SHP77 treated with DMSO at 0.1 percent for 48 hours (cell line): ENCODE results near the gene TRPM7.
"Not testable (repeated sequence)": the region's sequence is repeated elsewhere in the genome, so short reads cannot be mapped to it uniquely, and the experiment has no call there.

Source experiments
- DNase-seq: peaks from one replicate; lab custom pipeline; 2025; lab: John Stamatoyannopoulos, UW

TRPM7 gene, protein sequence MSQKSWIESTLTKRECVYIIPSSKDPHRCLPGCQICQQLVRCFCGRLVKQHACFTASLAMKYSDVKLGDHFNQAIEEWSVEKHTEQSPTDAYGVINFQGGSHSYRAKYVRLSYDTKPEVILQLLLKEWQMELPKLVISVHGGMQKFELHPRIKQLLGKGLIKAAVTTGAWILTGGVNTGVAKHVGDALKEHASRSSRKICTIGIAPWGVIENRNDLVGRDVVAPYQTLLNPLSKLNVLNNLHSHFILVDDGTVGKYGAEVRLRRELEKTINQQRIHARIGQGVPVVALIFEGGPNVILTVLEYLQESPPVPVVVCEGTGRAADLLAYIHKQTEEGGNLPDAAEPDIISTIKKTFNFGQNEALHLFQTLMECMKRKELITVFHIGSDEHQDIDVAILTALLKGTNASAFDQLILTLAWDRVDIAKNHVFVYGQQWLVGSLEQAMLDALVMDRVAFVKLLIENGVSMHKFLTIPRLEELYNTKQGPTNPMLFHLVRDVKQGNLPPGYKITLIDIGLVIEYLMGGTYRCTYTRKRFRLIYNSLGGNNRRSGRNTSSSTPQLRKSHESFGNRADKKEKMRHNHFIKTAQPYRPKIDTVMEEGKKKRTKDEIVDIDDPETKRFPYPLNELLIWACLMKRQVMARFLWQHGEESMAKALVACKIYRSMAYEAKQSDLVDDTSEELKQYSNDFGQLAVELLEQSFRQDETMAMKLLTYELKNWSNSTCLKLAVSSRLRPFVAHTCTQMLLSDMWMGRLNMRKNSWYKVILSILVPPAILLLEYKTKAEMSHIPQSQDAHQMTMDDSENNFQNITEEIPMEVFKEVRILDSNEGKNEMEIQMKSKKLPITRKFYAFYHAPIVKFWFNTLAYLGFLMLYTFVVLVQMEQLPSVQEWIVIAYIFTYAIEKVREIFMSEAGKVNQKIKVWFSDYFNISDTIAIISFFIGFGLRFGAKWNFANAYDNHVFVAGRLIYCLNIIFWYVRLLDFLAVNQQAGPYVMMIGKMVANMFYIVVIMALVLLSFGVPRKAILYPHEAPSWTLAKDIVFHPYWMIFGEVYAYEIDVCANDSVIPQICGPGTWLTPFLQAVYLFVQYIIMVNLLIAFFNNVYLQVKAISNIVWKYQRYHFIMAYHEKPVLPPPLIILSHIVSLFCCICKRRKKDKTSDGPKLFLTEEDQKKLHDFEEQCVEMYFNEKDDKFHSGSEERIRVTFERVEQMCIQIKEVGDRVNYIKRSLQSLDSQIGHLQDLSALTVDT (N-terminal part only)

DNA sequence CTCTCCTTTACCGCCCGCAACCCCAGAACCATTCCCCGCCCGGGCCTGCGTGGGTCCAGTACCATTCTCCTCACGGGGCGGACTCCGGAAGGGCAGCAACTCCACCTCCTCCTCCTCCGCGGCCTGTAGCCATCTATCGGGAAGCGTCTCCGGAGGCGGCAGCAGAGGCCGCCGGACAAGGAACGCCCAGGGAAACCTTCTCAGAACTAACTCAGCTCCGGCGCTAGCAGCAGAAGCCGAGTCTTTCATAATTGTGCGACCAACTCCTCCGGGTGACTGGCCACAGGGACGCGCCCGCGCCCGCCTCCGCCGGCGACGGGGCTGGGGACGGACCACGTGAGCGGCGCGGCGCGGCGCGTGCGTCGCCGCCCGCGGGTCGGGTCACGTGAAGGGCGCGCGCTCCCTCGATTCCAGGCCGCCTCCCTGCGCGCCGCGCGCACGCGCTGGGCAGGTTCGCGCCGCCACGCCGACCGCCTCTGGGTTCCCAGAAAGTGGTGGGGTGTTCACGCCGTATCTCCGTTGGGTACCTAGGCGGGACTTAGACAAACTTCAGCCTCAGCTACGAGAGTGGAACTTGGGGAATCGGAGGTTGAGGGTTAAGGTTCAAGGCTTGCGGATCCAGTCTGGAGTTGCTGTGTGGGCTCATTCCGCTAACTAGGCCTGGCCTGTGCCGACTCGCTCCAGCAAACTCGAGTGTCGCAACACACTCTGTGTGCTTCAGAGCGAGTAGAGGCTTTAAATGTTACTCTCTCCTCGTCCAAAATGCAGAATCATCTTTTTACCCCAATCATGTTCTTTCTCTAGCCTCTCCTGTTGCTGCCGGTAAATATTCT is at the start of gene TRPM7:
TSS of gene TRPM7 (minus strand) at position 329 of the 833 bp plus-strand sequence. CDS start at position 65, 264 bp downstream.
- peak; percentile 56 for DNase-seq

DNA sequence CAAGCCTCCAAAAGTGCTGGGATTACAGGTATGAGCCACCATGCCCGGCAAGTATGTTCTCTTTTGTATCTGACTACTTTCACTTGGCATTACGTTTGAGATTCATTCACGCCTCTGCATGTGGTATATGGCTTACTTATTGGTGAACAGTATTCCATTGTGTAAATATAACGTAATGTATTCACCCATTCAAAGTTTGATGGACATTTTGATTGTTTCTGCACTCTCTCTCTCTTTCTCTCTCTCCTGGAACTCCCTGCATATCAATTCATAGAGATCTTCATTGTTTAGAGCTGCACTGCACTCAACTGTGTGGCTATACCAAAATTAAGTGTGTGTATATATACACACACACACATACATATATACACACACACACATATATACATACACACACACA is 48.6 kb upstream of the TRPM7 start:
- DNase-seq, result no peak

DNA sequence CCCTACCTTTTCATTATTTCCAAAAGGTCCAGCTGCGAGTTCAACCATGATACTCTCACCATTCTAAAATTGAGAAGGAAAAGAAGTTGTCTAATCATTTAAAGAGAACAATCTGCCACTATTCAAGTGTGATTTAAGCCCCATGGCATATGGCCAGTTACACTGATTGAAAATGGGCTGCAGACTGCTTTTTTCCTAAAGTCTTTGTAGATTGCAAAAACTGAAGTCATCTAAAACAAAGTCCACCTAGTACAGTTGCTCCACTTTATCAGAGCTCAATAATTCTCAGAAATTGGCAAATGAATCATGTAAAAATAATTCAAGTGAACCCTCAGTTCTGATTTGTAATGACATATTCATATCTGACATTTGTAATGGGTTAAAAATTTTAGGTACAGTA is 39.7 kb upstream of the TRPM7 start:
- no peak for DNase-seq

DNA sequence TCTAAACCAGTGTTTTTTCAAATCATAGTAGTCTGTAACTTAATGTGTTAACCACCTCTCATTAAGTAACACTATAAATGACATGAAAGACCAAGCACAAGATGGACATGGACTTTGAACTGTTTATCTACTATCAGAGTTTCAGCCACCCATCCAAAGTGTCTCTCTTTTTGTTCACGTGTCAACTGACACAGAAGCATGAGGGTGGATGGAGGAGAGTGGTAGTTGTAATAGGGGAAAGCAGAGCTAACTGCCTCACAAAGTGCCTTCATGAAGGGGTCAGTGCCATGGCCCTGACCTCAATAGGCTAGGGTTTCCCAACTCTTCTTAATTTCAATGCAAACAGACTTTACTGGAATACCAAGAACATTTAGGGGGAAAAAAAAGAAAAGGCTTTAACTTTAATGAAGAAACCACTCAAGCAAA is 32.1 kb upstream of the TRPM7 start:
- DNase-seq, result no peak

DNA sequence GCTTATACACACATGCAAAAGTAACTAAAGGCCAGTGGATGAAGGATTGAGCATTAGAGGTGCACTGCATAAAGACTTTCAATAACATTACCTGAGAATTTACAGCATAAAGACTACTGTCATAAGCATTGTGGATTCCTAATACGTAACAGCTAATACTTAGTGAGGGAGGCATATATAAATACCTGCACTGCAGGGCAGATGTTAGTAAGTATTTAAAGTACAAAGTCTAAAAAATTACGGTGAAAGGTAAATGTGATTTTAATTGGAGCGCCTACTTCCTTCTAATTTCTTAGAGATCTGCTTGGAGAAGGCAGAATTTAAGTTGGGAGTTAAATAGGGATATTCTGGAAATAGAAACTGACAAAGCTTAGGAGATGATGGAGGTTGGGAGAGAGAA is 25.4 kb upstream of the TRPM7 start:
- DNase-seq, result no peak

DNA sequence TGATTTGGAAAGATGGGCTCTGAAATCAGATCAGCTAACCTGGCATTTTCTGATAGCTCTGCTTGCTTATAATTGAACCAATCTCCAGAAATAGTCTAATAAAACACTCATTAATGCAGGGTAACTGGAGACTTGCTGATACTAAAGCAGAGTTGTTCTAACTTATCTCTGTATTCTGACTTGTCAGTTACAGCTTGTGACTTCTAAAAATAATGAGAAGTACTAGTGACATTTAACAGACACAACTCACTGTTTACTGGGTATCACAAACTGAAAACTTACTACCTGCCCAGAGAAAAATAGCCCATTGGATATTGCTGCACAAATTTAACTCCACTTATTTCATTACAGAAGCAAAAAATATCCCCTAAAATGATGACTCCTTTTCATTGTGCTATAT is 24.0 kb upstream of the TRPM7 start:
- DNase-seq, result no peak

DNA sequence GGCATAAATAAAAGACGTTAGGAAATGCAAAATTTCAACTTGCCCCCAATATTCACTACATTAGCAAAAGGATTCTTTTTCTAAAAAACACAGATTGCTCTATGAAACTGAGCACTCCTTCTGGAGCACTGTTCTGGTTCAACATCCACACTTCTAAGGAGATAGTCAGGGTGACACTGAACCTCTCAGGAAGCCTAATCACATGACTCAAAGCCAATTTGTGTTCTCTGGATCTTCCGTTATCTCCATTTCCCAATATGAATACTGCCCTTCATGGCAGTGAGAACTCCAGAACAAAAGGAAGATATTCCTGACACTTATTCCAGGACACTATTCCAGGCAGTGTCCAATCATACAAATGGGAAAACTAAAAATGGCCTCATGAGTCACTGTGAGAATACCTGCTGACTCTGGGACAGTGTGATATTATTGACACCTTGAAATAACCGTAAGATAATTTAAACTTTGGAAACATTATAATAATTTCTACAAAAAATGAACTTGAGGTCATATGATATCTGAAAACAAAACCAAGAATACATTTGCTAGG is 21.4 kb upstream of the TRPM7 start:
- DNase-seq, result no peak

DNA sequence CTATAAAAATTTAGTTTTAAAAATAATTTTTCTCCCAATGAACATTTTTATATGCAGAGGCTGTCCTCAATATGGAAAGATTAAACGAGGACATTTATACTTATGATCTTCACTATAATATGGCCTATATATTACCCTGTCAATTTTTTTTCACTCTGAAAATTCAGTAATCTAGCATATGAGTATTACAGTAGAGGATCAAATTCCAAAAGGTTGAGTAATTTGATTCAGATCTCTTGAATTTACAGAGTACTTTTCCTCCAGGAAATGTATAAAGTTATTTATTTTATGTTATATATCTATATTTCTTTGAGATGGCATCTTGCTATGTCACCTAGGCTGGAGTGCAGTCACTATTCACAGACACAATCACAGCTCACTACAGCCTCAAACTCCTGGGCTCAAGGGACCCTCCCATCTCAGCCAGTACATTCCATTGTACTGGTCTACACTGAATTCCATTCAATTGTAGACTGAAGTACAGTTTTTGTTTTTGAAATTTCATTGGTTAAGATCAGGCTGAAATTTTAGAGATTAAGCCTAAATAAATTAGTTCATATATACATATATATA is 16.3 kb upstream of the TRPM7 start:
- no peak for DNase-seq

DNA sequence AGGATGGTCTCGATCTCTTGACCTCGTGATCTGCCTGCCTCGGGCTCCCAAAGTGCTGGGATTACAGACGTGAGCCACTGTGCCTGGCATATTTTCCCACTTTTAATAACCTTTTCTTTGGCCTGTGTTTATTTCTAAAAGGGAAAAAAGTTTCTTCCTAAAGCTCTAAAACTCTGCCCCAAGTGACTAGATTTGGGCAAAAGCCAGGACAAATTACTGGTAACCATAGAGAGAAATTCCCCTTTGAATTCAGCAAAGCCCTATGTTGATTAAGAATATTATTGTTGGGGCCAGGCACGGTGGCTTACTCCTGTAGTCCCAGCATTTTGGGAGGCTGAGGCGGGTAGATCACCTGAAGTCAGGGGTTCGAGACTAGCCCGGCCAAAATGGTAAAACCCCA is 11.5 kb upstream of the TRPM7 start:
- DNase-seq, result no peak

DNA sequence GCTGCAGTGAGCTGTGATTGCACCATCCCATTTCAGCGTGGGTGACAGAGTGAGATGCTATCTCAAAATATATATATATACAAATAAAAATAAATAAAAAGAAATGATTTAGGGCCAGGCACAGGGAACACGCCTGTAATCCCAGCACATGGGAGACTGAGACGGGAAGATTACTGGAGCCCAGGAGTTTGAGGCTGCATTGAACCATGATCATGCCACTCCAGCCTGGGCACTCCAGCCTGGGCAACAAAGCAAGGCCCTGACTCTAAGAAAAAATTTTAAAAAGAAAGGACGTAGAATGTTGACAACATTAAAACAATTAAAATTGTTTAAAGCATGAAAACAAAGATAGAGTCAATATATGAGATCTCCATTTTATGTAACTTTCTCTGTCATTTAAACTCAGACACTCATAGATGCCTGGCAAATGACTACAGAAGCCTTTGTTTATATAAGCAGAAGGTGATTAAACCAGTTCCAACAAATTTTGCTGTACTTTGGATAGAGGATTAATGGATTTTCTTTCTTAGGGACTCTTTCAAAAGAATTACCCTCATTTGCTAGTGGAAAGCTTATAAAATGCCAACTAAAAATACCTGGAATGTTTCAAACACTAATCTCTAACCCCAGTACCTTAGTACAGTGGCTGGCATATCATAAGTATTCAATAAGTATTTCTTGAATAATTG is 10.7 kb upstream of the TRPM7 start:
- no peak for DNase-seq

DNA sequence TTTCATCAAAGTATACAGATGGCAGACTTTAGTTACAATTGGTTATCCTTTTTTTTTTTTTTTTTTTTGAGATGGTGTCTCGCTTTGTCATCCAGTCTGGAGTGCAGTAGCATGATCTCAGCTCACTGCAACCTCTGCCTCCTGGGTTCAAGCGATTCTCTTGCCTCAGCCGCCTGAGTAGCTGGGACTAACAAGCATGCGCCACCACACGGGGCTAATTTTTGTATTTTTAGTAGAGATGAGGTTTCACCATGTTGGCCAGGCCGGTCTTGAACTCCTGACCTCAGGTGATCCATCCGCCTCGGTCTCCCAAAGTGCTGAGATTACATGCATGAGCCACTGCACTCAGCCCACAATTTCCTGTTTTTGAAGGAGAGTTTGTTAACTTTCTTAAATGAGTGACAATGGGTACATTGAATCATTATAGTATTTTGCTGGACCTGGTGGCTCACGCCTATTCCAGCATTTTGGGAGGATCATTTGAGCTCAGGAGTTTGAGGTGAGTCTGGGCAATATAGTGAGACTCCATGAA is 8.1 kb upstream of the TRPM7 start:
- DNase-seq, result not testable (repeated sequence)

DNA sequence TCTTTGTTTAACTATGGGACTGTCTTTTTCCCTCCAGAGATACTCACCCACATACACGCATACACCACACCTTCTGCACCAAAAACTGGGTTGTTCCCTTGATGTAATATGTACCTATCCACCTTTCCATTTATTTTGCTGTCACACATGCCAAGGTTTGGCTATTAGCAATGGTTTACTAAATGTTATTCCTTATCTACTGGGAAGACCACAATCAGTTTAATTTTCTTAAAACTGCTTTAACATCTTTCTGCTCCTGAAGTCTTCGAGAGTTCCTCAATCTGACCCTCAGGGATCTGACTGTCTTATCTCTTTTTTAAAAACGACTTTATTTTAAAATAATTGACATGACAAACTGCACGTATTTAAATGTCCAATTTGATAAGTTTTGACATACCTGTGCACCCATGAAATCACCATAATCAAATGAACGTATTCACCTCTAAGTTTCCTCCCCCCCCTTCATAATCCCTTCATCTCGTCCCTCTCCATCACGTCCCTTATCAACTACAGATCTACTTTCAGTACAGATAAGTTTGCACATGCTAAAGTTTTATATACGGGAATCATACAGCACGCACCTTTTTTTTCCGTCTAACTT is 805 bp upstream of the TRPM7 start:
- DNase-seq, result no peak

DNA sequence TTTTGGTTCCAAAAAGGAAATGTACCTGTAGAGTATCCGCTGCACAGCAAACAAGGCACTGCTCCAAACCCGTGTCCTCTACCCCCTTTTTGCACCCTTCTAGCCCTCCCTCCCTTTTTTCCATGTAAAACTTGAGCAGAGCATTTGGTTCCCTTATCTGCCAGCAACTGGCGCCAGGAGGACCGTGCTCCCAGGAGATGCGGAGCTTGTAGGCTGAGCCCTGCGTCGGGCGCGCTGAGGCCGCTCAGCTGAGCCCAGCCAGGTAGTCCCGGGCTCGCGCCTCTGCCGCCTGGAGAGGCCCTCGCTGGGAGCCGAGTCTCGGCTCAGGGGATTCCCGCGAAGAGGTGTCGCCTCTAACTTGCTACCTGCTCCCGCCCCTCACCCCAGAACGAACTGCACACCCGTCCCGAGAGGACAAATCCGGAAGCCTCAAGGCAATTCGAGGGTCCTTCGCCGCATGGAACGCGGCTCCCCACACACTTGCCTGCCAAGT is 575 bp downstream of the TRPM7 start:
- peak; percentile 14 for DNase-seq

DNA sequence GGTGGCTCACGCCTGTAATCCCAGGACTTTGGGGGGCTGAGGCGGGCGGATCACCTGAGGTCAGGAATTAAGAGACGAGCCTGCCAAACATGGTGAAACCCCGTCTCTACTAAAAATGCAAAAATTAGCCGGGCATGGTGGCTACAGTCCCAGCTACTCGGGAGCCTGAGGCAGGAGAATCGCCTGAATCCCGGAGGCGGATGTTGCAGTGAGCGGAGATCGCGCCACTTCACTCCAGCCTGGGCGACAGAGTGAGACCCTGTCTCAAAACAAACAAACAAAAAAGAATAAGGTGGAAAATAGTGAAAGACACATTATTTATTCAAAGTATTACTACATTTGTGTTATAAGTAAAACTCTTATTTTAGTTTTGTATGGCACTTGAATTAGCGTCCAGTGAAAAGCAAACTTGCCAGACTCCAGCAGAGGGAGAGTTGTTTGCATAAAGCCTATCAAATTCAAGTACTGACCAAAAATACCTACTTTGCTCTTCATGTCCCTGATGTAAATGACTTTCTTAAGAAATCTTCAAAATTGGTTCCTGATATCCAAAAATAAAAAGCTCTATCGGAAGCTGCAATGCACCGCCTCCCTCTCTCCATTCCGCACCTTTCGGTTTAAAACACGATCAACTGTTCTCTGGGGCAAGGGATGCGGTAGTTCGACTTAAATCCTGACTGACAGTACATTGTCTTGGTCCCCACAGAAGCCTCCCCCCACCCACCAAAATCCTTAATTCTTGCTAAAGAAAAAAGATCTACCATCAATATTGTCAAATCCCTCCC is 1.2 kb downstream of the TRPM7 start:
- DNase-seq, result no peak

DNA sequence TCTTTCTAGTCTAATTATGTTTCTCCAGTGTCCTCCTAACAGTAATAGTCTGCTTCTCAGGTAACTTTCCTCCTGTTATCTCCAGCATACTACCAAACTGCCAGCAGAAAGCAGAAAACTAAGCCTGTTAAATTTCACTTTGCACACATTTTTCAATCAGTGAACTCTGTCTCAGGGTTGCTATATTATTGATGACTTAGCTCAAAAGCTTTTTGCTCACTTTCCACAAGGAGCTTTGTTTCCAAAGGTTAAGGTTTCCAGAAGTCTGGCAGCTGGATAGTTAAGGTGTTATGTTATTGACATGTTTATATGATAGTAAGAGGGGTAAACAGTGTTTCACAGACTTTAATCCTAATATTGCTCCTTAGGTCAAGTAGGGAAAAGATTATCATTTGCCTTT is 5.1 kb downstream of the TRPM7 start:
- DNase-seq, result no peak

DNA sequence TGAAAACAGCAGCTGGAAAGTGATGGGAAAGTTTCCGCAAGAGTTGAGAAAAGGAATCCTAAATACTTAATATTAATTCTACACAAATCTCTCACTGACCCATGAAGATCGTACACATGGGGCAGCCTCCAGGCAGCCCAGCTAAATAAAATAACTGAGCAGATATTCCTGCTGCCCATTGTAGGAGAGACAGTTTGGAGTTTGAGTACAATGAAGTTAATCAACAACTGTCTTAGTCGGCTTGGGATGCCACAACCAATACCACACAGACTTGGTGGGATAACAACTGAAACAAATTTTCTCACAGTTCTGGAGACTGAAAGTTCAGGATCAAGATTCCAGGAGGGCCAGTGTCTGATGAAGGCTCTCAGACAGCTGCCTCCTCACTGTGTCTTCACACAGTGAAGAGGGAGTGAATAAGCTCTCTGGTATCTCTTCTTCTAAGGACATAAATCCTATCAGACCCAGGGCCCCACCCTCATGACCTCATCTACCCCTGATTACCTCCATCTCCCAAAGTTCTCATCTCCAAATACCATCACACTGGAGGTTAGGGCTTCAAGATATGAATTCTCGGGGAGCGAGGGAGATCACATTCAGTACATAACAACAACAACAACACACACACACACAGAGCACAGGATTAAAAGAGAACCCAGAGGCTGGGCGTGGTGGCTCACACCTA is 9.7 kb downstream of the TRPM7 start:
- no peak for DNase-seq

DNA sequence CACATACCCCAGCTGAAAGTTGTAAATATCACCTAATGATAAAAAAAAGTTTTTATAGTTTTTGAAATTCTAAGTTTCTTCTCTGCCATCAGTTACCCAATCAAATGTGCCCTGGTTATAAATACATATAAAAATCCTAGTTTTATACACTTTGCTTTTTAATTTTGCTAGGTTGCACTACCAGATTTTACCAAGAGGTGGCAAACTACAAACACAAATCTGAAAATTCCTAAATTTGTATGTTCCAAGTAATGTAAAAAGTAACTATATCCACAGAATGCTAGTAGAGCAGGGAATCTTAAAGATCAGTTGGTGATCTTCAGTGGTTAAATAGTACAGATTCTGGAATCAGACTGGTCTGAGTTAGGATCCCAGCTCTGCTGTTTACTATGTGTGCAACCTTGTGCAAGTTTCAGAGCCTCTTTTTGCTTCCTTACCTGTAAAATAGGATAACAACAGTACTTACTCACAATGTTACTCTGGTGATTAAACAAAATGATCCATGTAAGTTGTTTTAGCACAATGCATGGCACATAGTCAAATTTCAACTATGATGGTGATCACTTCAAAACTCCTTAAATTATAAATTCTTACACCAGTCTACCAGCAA is 11.0 kb downstream of the TRPM7 start:
- no peak for DNase-seq
